Cortex of kidney (tissue), 1 donor: ENCODE results near the gene KCNH5.

Source experiments
- DNase-seq: peaks from one replicate; lab custom pipeline; 2025; lab: John Stamatoyannopoulos, UW

The KCNH5 gene

GRCh38 chr14:62743560-62743959, 301.7 kb downstream of the KCNH5 start:
- DNase-seq: no peak

GRCh38 chr14:62743118-62743517, 302.1 kb downstream of the KCNH5 start:
- DNase-seq: no peak

GRCh38 chr14:62739647-62740046, 305.6 kb downstream of the KCNH5 start:
- no peak for DNase-seq

GRCh38 chr14:62736048-62737043, 308.9 kb downstream of the KCNH5 start:
- no peak for DNase-seq

GRCh38 chr14:62734831-62735230, 310.4 kb downstream of the KCNH5 start:
- no peak for DNase-seq

- DNase-seq: no peak
These were observed 322.9 kb downstream of the KCNH5 start for GRCh38 chr14:62722406-62722805.

GRCh38 chr14:62718629-62719028, 326.6 kb downstream of the KCNH5 start:
- no peak for DNase-seq

GRCh38 chr14:62711351-62712023, 333.8 kb downstream of the KCNH5 start:
- DNase-seq: no peak

- no peak for DNase-seq
These were observed 334.4 kb downstream of the KCNH5 start for GRCh38 chr14:62710811-62711210.

- DNase-seq: no peak
These were observed 335.5 kb downstream of the KCNH5 start for GRCh38 chr14:62709773-62710172.

- no peak for DNase-seq
These were observed 339.0 kb downstream of the KCNH5 start for GRCh38 chr14:62706217-62706616.

GRCh38 chr14:62697461-62697860, 347.8 kb downstream of the KCNH5 start:
- no peak for DNase-seq

GRCh38 chr14:62696929-62697328, 348.3 kb downstream of the KCNH5 start:
- DNase-seq: no peak

- DNase-seq: no peak
These were observed 348.8 kb downstream of the KCNH5 start for GRCh38 chr14:62696331-62696924.

- no peak for DNase-seq
These were observed 351.2 kb downstream of the KCNH5 start for GRCh38 chr14:62694075-62694474.

- no peak for DNase-seq
These were observed 352.7 kb downstream of the KCNH5 start for GRCh38 chr14:62692490-62693106.

- no peak for DNase-seq
These were observed 353.4 kb downstream of the KCNH5 start for GRCh38 chr14:62691647-62692489.

- no peak for DNase-seq
These were observed 355.5 kb downstream of the KCNH5 start for GRCh38 chr14:62689733-62690132.

GRCh38 chr14:62687818-62688217, 357.4 kb downstream of the KCNH5 start:
- no peak for DNase-seq

- DNase-seq: no peak
These were observed 360.9 kb downstream of the KCNH5 start for GRCh38 chr14:62684376-62684775.

- DNase-seq: no peak
These were observed 363.1 kb downstream of the KCNH5 start for GRCh38 chr14:62682208-62682607.
